NCI-H187 (cell line): ENCODE results near the gene NFATC2.

Source experiments
- DNase-seq, 2 experiments: peaks; one replicate each; lab custom pipeline; 2025; lab: John Stamatoyannopoulos, UW

The NFATC2 gene

GRCh38 chr20:51450984-51451383 is 91.5 kb downstream of the NFATC2 start:
- no peak for DNase-seq

DNA sequence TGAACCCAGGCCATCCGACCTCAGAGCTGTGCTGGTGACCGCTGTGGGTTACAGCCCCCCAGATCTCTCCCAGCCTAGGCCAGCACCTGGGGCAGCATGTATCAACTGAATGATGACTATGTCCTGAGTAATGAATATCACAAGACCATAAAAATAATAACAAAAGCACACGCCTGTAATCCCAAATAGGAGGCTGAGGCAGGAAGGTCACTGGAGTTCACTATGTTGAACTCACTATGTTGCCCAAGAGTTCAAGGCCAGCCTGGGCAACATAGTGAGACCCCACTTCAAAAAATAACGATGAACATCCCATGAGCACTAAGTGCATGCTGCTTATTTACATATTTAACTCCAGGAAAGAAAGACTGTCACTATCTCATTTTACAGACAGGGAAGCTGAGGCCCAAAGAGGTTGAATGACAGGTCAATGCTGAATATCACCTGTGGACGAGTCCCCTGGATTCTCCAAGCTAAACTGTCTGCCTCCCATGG is 92.3 kb downstream of the NFATC2 start:
- DNase-seq = no peak

- DNase-seq = no peak
Observed at GRCh38 chr20:51449498-51450220, 92.9 kb downstream of the NFATC2 start.

GRCh38 chr20:51447765-51448148 is 94.8 kb downstream of the NFATC2 start:
- no peak for DNase-seq

DNA sequence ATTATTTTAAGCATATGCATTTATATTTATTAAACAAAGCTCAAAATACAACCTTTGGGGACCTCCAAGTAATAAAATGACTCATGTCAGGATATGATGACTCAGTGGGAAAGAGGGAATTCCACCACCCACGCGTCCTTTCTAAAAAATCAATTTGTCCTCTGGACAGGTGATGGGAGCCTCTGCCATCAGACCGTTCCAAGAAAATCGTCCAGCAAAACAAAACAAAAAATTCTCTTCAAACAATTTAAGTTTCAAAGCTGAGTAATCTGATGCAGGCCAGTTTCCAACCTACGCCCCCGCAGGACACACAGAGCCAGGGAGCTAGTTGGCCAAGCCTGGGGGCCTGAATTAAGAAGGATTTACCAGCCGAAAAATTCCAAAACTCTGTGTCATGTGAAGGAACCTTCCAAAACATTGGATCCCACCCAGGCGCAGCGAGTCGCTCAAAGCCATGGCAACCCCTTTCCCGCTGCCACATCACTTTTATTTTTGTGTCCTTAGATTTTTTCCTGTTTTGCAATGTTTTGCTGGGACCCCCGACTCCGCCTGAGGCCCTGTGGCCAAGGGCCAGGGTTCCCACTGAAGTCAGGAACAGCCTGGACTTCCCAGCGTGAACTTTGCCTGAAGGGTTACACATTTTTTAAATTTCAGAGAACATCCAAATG is 95.3 kb downstream of the NFATC2 start:
- DNase-seq = no peak

DNA sequence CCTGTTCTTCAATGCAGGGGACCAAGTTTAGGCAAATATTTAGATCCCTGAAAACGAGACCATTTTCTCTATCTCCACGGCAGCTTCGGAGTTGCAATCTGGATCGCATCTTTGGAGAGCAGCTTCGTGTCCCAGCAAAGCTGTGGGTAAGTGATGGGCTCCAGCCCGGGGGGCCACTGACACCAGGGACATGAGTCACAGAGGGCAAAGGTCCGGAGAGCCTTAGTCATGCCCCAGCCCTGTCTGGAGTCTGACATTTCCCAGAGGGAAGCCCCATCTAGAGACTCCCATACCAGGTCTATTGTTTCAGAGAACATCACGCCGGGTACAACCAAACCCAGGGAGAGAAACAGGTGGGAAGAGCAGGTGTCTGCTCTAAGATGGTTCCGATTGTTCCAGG is 95.9 kb downstream of the NFATC2 start:
- no peak for DNase-seq

- no peak for DNase-seq
Observed at GRCh38 chr20:51446230-51446629, 96.3 kb downstream of the NFATC2 start.

DNA sequence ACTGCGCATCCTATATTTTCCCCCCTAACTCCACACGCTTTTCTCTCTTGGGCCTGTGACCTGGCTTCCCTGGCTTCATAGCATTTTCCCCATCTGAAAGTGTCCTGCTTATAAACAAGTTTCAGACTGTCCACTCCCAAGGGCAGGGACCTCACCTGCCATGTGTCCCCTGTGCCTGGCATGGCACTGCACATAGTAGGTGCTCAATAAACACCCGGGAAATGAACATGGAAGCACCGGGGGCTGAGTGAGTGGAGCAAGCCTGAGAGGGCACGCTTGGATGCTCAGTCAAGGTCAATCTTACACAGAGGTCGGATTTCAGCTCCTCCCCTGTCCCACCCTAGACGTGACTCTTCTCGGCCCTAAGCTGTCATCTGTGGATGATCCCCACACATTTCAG is 96.9 kb downstream of the NFATC2 start:
- no peak for DNase-seq

GRCh38 chr20:51444922-51445438 is 97.5 kb downstream of the NFATC2 start:
- no peak for DNase-seq

- DNase-seq = no peak
Observed at GRCh38 chr20:51444467-51444866, 98.1 kb downstream of the NFATC2 start.

- DNase-seq = no peak
Observed at GRCh38 chr20:51442602-51443001, 99.9 kb downstream of the NFATC2 start.

GRCh38 chr20:51440589-51440988 is 101.9 kb downstream of the NFATC2 start:
- no peak for DNase-seq

GRCh38 chr20:51439160-51439689 is 103.3 kb downstream of the NFATC2 start:
- DNase-seq = no peak

GRCh38 chr20:51438136-51438535 is 104.4 kb downstream of the NFATC2 start:
- no peak for DNase-seq

- DNase-seq = no peak
Observed at GRCh38 chr20:51437182-51437924, 105.2 kb downstream of the NFATC2 start.

- DNase-seq = no peak
Observed at GRCh38 chr20:51434580-51435247, 107.8 kb downstream of the NFATC2 start.

GRCh38 chr20:51434026-51434425 is 108.5 kb downstream of the NFATC2 start:
- DNase-seq = no peak

- DNase-seq = no peak
Observed at GRCh38 chr20:51432875-51433274, 109.6 kb downstream of the NFATC2 start.

- no peak for DNase-seq
Observed at GRCh38 chr20:51432251-51432784, 110.2 kb downstream of the NFATC2 start.

DNA sequence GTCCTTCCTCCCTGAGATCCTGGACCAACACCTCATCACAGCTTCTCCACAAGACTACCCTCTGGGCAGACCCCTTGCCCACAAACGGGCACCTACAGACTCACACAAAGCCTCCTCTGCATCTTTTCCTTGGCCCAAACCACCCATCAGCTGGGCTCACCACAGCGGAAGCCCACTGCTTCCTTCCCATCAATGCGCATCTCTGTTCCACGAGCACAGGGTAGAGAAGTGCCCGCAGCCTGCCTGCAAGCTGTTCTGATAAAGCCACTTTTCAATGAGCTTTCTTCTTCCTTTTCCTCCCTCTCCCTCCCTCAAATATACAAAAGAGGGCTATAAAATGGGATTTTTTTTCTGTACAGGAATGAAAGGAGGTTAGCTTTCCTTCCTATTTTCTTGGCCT is 111.2 kb downstream of the NFATC2 start:
- no peak for DNase-seq

DNA sequence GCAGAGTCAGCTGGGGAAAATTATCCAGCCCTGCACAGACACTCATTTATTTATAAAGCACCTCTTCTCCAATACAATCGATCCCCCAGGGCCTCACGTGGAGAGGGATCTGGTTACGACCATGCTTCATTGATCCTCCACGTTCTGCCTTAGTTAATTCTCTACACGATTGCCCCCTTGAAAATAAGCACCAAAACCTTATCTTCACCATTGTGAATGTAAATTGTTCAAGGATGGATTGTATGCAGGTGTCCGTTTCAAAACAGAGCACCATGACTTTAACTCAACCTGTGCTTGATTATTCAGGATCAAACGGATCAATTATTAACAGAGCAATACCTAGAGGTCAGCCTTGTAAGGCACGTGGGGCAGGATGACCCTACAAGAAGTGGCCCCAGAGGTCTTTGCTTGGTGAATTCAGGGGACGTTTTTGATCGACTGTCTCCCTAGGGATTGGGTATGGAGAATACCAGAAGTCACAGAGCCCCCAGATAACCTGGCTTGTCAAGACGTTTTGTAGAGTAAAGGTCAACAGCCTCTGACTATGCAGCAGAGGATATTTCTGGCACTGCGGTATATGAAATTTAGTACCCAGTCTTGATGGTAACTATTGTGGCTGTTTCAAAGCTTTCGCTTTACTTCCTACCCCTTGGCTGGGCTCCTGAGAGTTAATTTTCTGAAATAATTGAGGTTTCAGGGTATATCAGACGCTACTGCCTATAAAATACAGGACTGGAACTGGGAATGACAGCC is 112.1 kb downstream of the NFATC2 start:
- DNase-seq = no peak
